Esophagus squamous epithelium (tissue), 4 donors: ENCODE data around the gene LMF1.
"Not testable (repeated sequence)": the region's sequence is repeated elsewhere in the genome, so short reads cannot be mapped to it uniquely, and the experiment has no call there.

Source experiments
- CTCF ChIP-seq, 6 experiments: fragments of 450-650 bp in 4 of 6; fragments of 200-600 bp in 2 of 6; sonication (generic) in 2 of 6; IDR thresholded peaks; one replicate each; pipeline ENCODE4 v1.5.1; 2016 to 2019; ENCODE audit warnings: antibody characterized with exemption in 6 of 6, mild to moderate bottlenecking in 4 of 6, moderate library complexity in 4 of 6
- POLR2A ChIP-seq, 4 donors: fragments of 450-650 bp; IDR thresholded peaks; one replicate each; pipeline ENCODE4 v1.6.1; 2017; ENCODE audit warnings: antibody characterized with exemption in 4 of 4, mild to moderate bottlenecking in 4 of 4, moderate library complexity in 3 of 4

- TF ChIP-seq CTCF, POLR2A (IDR thresholded peaks at IDR 0.05): not testable (repeated sequence)
Observed at GRCh38 chr16:858441-858840, 112.3 kb downstream of the LMF1 start.
